GM12878 (cell line): ENCODE results near the gene EPHA2.

Source experiments
- MYC ChIP-seq: IDR thresholded peaks from 2 replicates; pipeline ENCODE4 v1.6.1; 2011; ENCODE audit warnings: mild to moderate bottlenecking, low read length, moderate library complexity, inconsistent platforms; ENCODE audit not compliant: insufficient read depth, insufficient replicate concordance, insufficient read length, severe bottlenecking
- PML ChIP-seq: IDR thresholded peaks from 2 replicates; pipeline ENCODE4 v1.6.1; 2012; ENCODE audit warnings: low read length, inconsistent platforms
- POLR2A ChIP-seq: IDR thresholded peaks from 2 replicates; pipeline ENCODE4 v1.6.1; 2011; ENCODE audit warnings: low read depth, mild to moderate bottlenecking, low read length
- POLR2AphosphoS2 ChIP-seq: IDR thresholded peaks from 2 replicates; pipeline ENCODE4 v1.6.1; 2011; ENCODE audit warnings: low read depth, mild to moderate bottlenecking, low read length, improper control_type of control experiment, moderate library complexity
- REST ChIP-seq: IDR thresholded peaks from 2 replicates; pipeline ENCODE4 v1.6.1; 2012; ENCODE audit warnings: mild to moderate bottlenecking, low read depth, low read length
- USF2 ChIP-seq: IDR thresholded peaks from 2 replicates; pipeline ENCODE4 v1.6.1; 2011; ENCODE audit warnings: low read depth, low read length, improper control_type of control experiment, borderline replicate concordance
- ZBTB33 ChIP-seq: fragments of 450-650 bp; IDR thresholded peaks from 2 replicates; pipeline ENCODE4 v1.6.1; 2017; ENCODE audit warnings: mild to moderate bottlenecking

- no peak for TF ChIP-seq MYC
- no peak for TF ChIP-seq POLR2AphosphoS2
- no peak for TF ChIP-seq USF2
- TF ChIP-seq REST: no peak
- TF ChIP-seq POLR2A: no peak
- no peak for TF ChIP-seq PML
- no peak for TF ChIP-seq ZBTB33
Measured at GRCh38 chr1:16153999-16154673, 1.7 kb downstream of the EPHA2 start.
